22Rv1 (cell line): Measurements from ENCODE around the gene RAMACL.

Source experiments
- H3K27ac ChIP-seq: fragments of 450-650 bp; 2 replicates; pipeline ENCODE4 v1.5.1; 2017
- CTCF ChIP-seq: fragments of 450-650 bp; IDR thresholded peaks from 2 replicates; pipeline ENCODE4 v1.5.1; 2017; ENCODE audit warnings: mild to moderate bottlenecking
- ZFX ChIP-seq: fragments of 450-650 bp; IDR thresholded peaks from 2 replicates; pipeline ENCODE4 v1.6.1; 2017; ENCODE audit warnings: antibody characterized with exemption, borderline replicate concordance

The RAMACL gene

GRCh38 chr6:166551754-166552495, 34.6 kb downstream of the RAMACL start:
- H3K27ac ChIP-seq = no peak overlapping the region

GRCh38 chr6:166546653-166547052, 39.8 kb downstream of the RAMACL start:
- H3K27ac ChIP-seq = no peak overlapping the region
- no peak for TF ChIP-seq CTCF
- no peak for TF ChIP-seq ZFX

More at GRCh38 chr6:166551754-166552495, 34.6 kb downstream of the RAMACL start:
- no peak for TF ChIP-seq ZFX
- no peak for TF ChIP-seq CTCF

GRCh38 chr6:166545156-166546034, 41.1 kb downstream of the RAMACL start:
- TF ChIP-seq CTCF = no peak
- TF ChIP-seq ZFX = no peak

GRCh38 chr6:166544296-166544605, 42.2 kb downstream of the RAMACL start:
- TF ChIP-seq ZFX = no peak
- TF ChIP-seq CTCF = no peak
- no peak overlapping the region for H3K27ac ChIP-seq

More at GRCh38 chr6:166545156-166546034, 41.1 kb downstream of the RAMACL start:
- no peak overlapping the region for H3K27ac ChIP-seq

GRCh38 chr6:166543603-166544295, 42.7 kb downstream of the RAMACL start:
- no peak overlapping the region for H3K27ac ChIP-seq

GRCh38 chr6:166542580-166542912, 43.9 kb downstream of the RAMACL start:
- no peak for TF ChIP-seq ZFX
- no peak for TF ChIP-seq CTCF
- no peak overlapping the region for H3K27ac ChIP-seq

More at GRCh38 chr6:166543603-166544295, 42.7 kb downstream of the RAMACL start:
- TF ChIP-seq CTCF (no peak), ZFX (no peak)
